SU-DHL-6 (cell line): ENCODE measurements around the gene VPS50.

ENCODE experiments used
- H2AFZ ChIP-seq: fragments of 200-600 bp; sonication (generic); 2 replicates; pipeline ENCODE4 v1.6.1; 2014; ENCODE audit warnings: low read depth, mild to moderate bottlenecking, moderate library complexity, mixed read lengths, antibody characterized with exemption, low read length; ENCODE audit not compliant: severe bottlenecking
- H3F3A ChIP-seq: fragments of 200-600 bp; shearing (Covaris generic); 2 replicates; pipeline ENCODE4 v1.6.0; 2016; ENCODE audit warnings: antibody characterized with exemption, mild to moderate bottlenecking; ENCODE audit not compliant: insufficient read depth
- H3K27ac ChIP-seq: fragments of 200-600 bp; sonication (generic); 2 replicates; pipeline ENCODE4 v1.5.1; 2016; ENCODE audit warnings: low read depth, mild to moderate bottlenecking, low read length, moderate library complexity, mixed read lengths
- H3K27me3 ChIP-seq: fragments of 200-600 bp; sonication (generic), shearing (Covaris generic); 2 replicates; pipeline ENCODE4 v1.6.0; 2014; ENCODE audit warnings: mild to moderate bottlenecking, low read length
- H3K36me3 ChIP-seq: fragments of 200-600 bp; sonication (generic); 2 replicates; pipeline ENCODE4 v1.6.1; 2014; ENCODE audit warnings: mild to moderate bottlenecking, low read length, mixed read lengths
- H3K4me2 ChIP-seq: fragments of 300-600, 200-600 bp; shearing (Covaris generic), sonication (generic); 2 replicates; pipeline ENCODE4 v1.6.0; 2014; ENCODE audit warnings: low read length, low read depth, mild to moderate bottlenecking; ENCODE audit not compliant: poor library complexity, severe bottlenecking
- H3K4me3 ChIP-seq: fragments of 200-600 bp; sonication (generic); 2 replicates; pipeline ENCODE4 v1.5.1; 2014; ENCODE audit warnings: antibody characterized with exemption, low read length, mild to moderate bottlenecking, mixed read lengths; ENCODE audit not compliant: insufficient read depth, poor library complexity, severe bottlenecking
- H3K79me2 ChIP-seq: fragments of 200-600 bp; sonication (generic); 2 replicates; pipeline ENCODE4 v1.6.1; 2014; ENCODE audit warnings: mild to moderate bottlenecking, low read length, moderate library complexity; ENCODE audit not compliant: insufficient read depth
- H3K9ac ChIP-seq: fragments of 200-600 bp; sonication (generic); 2 replicates; pipeline ENCODE4 v1.7.0; 2014; ENCODE audit warnings: mild to moderate bottlenecking, low read length
- H3K9me2 ChIP-seq: fragments of 200-600 bp; sonication (generic); replicated peaks from 2 replicates; pipeline ENCODE4 v1.6.1; 2014; ENCODE audit warnings: low read length; ENCODE audit not compliant: insufficient read depth
- H3K9me3 ChIP-seq: fragments of 200-600 bp; sonication (generic); 2 replicates; pipeline ENCODE4 v1.6.1; 2014; ENCODE audit warnings: low read length, mixed read lengths; ENCODE audit not compliant: insufficient read depth
- H4K20me1 ChIP-seq: fragments of 200-600 bp; sonication (generic); 2 replicates; pipeline ENCODE4 v1.6.1; 2014; ENCODE audit warnings: low read depth, mild to moderate bottlenecking, antibody characterized with exemption, low read length, moderate library complexity, mixed read lengths
- EZH2phosphoT487 ChIP-seq: fragments of 200-600 bp; sonication (generic), shearing (Covaris generic); conservative IDR thresholded peaks from 2 replicates; pipeline ENCODE4 v1.6.1; 2018; ENCODE audit warnings: mild to moderate bottlenecking, antibody characterized with exemption, low read length, moderate library complexity, mixed read lengths
- TF ChIP-seq, protein P1 (sequence below): fragments of 200-600 bp; sonication (generic); IDR thresholded peaks from one replicate; pipeline ENCODE4 v1.5.1; 2017; ENCODE audit warnings: antibody characterized with exemption, mild to moderate bottlenecking, low read length, moderate library complexity; ENCODE audit not compliant: insufficient read depth, poor library complexity, severe bottlenecking

Gene VPS50

DNA sequence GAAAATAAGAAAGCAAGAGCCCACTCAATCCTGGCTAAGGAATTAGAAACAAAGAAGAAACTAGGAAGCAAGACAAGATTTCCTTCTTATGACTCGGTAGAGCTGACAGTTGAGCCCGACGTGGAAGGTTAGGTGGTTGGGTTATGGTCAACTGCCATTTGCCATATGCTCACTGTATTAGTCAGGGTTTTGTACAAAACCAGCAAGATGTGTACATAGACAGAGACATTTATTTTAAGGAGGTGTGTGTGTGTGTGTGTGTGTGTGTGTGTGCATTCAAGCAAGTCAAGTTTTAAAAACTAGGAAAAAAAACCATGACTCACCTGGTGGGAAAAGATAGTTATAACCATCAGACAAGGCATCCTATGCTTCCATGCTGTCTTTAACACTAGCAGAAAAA is 158.5 kb downstream of the VPS50 start:
- Histone ChIP-seq H3K27me3 (0 out of 2 replicates have a peak, but pooled peaks cover 2% of the 10 kb centered on the region), H2AFZ (no peak overlapping the region), H3F3A (no peaks in the 10 kb centered on the region), H4K20me1 (no peaks in the 10 kb centered on the region), H3K27ac (no peak overlapping the region), H3K9me2 (no peaks in the 10 kb centered on the region), H3K9me3 (no peaks in the 10 kb centered on the region), H3K4me3 (no peak overlapping the region), H3K9ac (no peak overlapping the region), H3K36me3 (no peaks in the 10 kb centered on the region), H3K79me2 (no peaks in the 10 kb centered on the region), H3K4me2 (no peak overlapping the region)
- no peak for TF ChIP-seq EZH2phosphoT487
- TF ChIP-seq, protein P1, sequence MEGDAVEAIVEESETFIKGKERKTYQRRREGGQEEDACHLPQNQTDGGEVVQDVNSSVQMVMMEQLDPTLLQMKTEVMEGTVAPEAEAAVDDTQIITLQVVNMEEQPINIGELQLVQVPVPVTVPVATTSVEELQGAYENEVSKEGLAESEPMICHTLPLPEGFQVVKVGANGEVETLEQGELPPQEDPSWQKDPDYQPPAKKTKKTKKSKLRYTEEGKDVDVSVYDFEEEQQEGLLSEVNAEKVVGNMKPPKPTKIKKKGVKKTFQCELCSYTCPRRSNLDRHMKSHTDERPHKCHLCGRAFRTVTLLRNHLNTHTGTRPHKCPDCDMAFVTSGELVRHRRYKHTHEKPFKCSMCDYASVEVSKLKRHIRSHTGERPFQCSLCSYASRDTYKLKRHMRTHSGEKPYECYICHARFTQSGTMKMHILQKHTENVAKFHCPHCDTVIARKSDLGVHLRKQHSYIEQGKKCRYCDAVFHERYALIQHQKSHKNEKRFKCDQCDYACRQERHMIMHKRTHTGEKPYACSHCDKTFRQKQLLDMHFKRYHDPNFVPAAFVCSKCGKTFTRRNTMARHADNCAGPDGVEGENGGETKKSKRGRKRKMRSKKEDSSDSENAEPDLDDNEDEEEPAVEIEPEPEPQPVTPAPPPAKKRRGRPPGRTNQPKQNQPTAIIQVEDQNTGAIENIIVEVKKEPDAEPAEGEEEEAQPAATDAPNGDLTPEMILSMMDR = no peak

DNA sequence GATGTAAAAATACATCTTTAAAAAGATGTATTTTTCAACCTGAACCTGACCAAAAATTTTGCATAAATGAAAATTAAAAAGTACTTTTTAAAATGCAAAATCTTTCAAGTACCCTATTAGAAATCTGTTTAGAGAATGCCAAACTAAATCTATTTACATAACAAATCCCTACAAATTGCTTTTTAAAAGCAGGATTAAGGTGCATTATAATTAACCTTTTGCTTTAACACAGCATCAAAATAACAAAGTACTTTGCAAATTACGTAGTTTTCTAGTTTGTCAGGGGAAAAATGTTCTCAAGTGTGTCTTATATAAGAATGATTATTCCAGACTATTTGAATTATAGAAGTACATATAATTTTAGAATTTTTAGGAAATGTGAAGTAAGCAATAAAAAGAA is 160.8 kb downstream of the VPS50 start:
- 0 out of 2 replicates have a peak, but pooled peaks cover 2% of the 10 kb centered on the region for H3K27me3 ChIP-seq
- no peaks in the 10 kb centered on the region for H4K20me1 ChIP-seq
- no peak overlapping the region for H3K4me2 ChIP-seq
- no peak overlapping the region for H3K9ac ChIP-seq
- H3K79me2 ChIP-seq = no peaks in the 10 kb centered on the region
- H3K9me3 ChIP-seq = no peaks in the 10 kb centered on the region
- H3K9me2 ChIP-seq = no peaks in the 10 kb centered on the region
- no peak overlapping the region for H3K4me3 ChIP-seq
- TF ChIP-seq, protein P1 = no peak
- no peak for TF ChIP-seq EZH2phosphoT487
- no peaks in the 10 kb centered on the region for H3F3A ChIP-seq
- H2AFZ ChIP-seq = no peak overlapping the region
- no peaks in the 10 kb centered on the region for H3K36me3 ChIP-seq
- H3K27ac ChIP-seq = no peak overlapping the region

GRCh38 chr7:93399642-93400041 is 167.5 kb downstream of the VPS50 start:
- no peak overlapping the region for H3K27ac ChIP-seq

More at GRCh38 chr7:93399642-93400041, 167.5 kb downstream of the VPS50 start:
- Histone ChIP-seq H3K27me3 (no peaks in the 10 kb centered on the region), H3K4me3 (no peak overlapping the region), H3F3A (no peaks in the 10 kb centered on the region), H3K9me2 (no peaks in the 10 kb centered on the region), H2AFZ (no peak overlapping the region), H3K36me3 (no peaks in the 10 kb centered on the region), H4K20me1 (no peaks in the 10 kb centered on the region), H3K9ac (no peak overlapping the region), H3K4me2 (no peak overlapping the region), H3K9me3 (no peaks in the 10 kb centered on the region), H3K79me2 (no peaks in the 10 kb centered on the region)
- TF ChIP-seq, protein P1 = no peak
- no peak for TF ChIP-seq EZH2phosphoT487
